Lung (tissue), 12 donors: ENCODE results near the gene KCTD18. TPM values are rescaled to one million over a fixed set of nuclear protein-coding genes. Genes with fewer than 3 reads are reported as not detected.

Experiments used
- ATAC-seq: fragments of 200-7000 bp; cut with Tn5 transposase; one replicate; pipeline ENCODE4 v1.9.1; 2020; ENCODE audit warnings: moderate number of reproducible peaks; ENCODE audit not compliant: insufficient read depth, low FRiP score
- DNase-seq, 3 donors: peaks; one replicate each; pipeline ENCODE4 v3.0.0-alpha.2; 2013 to 2017
- H3K27ac ChIP-seq, 2 donors: one replicate each; pipeline ENCODE4 v1.5.1; 2013; ENCODE audit warnings: mild to moderate bottlenecking in 2 of 2, moderate library complexity in 2 of 2, control low read depth in 1 of 2, inconsistent platforms in 1 of 2, low read depth in 1 of 2, low read length in 1 of 2
- H3K27me3 ChIP-seq, 3 donors: one replicate each; pipeline ENCODE4 v1.5.1; 2013; ENCODE audit warnings: low read length in 2 of 3; ENCODE audit not compliant: control insufficient read depth in 3 of 3, insufficient read depth in 3 of 3
- H3K36me3 ChIP-seq, 4 donors: one replicate each; pipeline ENCODE4 v1.5.1; 2013; ENCODE audit warnings: low read length in 4 of 4, mild to moderate bottlenecking in 1 of 4, moderate library complexity in 1 of 4; ENCODE audit not compliant: control insufficient read depth in 4 of 4, insufficient read depth in 4 of 4
- H3K4me1 ChIP-seq, 5 donors: one replicate each; pipeline ENCODE4 v1.5.1; 2013; ENCODE audit warnings: low read length in 5 of 5, mild to moderate bottlenecking in 2 of 5, moderate library complexity in 1 of 5; ENCODE audit not compliant: control insufficient read depth in 5 of 5, insufficient read depth in 5 of 5
- H3K4me3 ChIP-seq: one replicate; pipeline ENCODE4 v1.5.1; 2013; ENCODE audit warnings: mild to moderate bottlenecking, control low read depth, moderate library complexity
- H3K9ac ChIP-seq, 2 donors: one replicate each; pipeline ENCODE4 v1.5.1; 2013; ENCODE audit warnings: low read length in 2 of 2, control low read depth in 1 of 2; ENCODE audit not compliant: insufficient read depth in 1 of 2
- H3K9me3 ChIP-seq, 4 donors: one replicate each; pipeline ENCODE4 v1.5.1; 2013; ENCODE audit warnings: low read length in 3 of 4, mild to moderate bottlenecking in 1 of 4, moderate library complexity in 1 of 4; ENCODE audit not compliant: control insufficient read depth in 4 of 4, insufficient read depth in 3 of 4
- CTCF ChIP-seq: IDR thresholded peaks from 2 replicates; pipeline ENCODE4 v1.5.1; 2012; ENCODE audit warnings: mild to moderate bottlenecking; ENCODE audit errors: control extremely low read depth, extremely low read depth
- WGBS, 2 donors: extraction: QIAGEN DNeasy Blood & Tissue Kit; methylation state at CpG; one replicate each; pipeline ENCODE4 v1.1.7; 2013; 5-methylcytosine and 5-hydroxymethylcytosine counted together
- polyA plus RNA-seq, 2 donors: library from polyadenylated mRNA; stranded (reverse); fragments of 200-250 nt; gene quantifications; one replicate each; pipeline ENCODE4 v1.2.1, GENCODE V29; 2013
- total RNA-seq, 2 donors: library from RNA; depleted of rRNA in 1 of 2; stranded (reverse); fragments of >200 nt in 1 of 2; gene quantifications; one replicate each; pipeline ENCODE4 v1.2.1, GENCODE V29; 2014 to 2021
- donor health status: control.
- donor health status: control.
- donor health status: Bipolar disorder and iron deficiency.
- donor health status: healthy.
- donor health status: DM: yes; HTN: yes; CAD: no.

KCTD18 gene
- total and polyA plus RNA-seq, 4 donors, result 6.8 to 21.6 (median 12.2) TPM

GRCh38 chr2:200515155-200515554, 5.3 kb upstream of the KCTD18 start:
- DNase-seq (no peak), ATAC-seq (no peak)
- no peak for TF ChIP-seq CTCF
- no peak overlapping the region for H3K27ac ChIP-seq
- H3K4me1 ChIP-seq, result peaks cover 0 to 6% (median 0%) of the 10 kb centered on the region in 5 donors
- WGBS, 2 donors, result 27 to 62% methylated on average over 1 of the region's 1 CpG
- H3K9me3 ChIP-seq, result no peaks in the 10 kb centered on the region
- H3K9ac ChIP-seq, result no peak overlapping the region
- H3K27me3 ChIP-seq, result peaks cover 3 to 7% (median 6%) of the 10 kb centered on the region in 3 donors
- no peak overlapping the region for H3K4me3 ChIP-seq
- H3K36me3 ChIP-seq, result no peaks in the 10 kb centered on the region

GRCh38 chr2:200509235-200509611, 645 bp downstream of the KCTD18 start:
- peak in 2 of 3 donors; percentile 22 for DNase-seq
- WGBS, 2 donors, result 22 to 32% methylated on average over 8 of the region's 8 CpGs

GRCh38 chr2:200507179-200507578, 2.7 kb downstream of the KCTD18 start:
- ATAC-seq (no peak), DNase-seq (no peak)
- no peak for TF ChIP-seq CTCF
- H3K4me1 ChIP-seq, result peaks cover 0 to 16% (median 4%) of the 10 kb centered on the region in 5 donors
- H3K9ac ChIP-seq, result no peak overlapping the region
- H3K9me3 ChIP-seq, result no peaks in the 10 kb centered on the region
- no peak overlapping the region for H3K4me3 ChIP-seq
- peaks cover 5 to 13% (median 9%) of the 10 kb centered on the region in 4 donors for H3K36me3 ChIP-seq
- WGBS, 2 donors, result 77 to 87% methylated on average over 2 of the region's 2 CpGs
- peaks cover 0 to 3% (median 2%) of the 10 kb centered on the region in 3 donors for H3K27me3 ChIP-seq
- H3K27ac ChIP-seq, result no peak overlapping the region

More at GRCh38 chr2:200509235-200509611, 645 bp downstream of the KCTD18 start:
- Histone ChIP-seq H3K9me3 (no peaks in the 10 kb centered on the region), H3K27ac (peak overlapping the region; percentile 87 to 89), H3K4me3 (peak overlapping the region; percentile 72), H3K27me3 (peaks cover 3 to 7% (median 6%) of the 10 kb centered on the region in 3 donors), H3K36me3 (peaks cover 2 to 7% (median 3%) of the 10 kb centered on the region in 4 donors), H3K4me1 (peaks cover 0 to 16% (median 4%) of the 10 kb centered on the region in 5 donors), H3K9ac (peak overlapping the region; percentile 66 to 83)
- ATAC-seq, result no peak
- no peak for TF ChIP-seq CTCF

GRCh38 chr2:200506679-200507078, 3.2 kb downstream of the KCTD18 start:
- WGBS, 2 donors, result 84 to 90% methylated on average over 9 of the region's 9 CpGs

More at GRCh38 chr2:200506679-200507078, 3.2 kb downstream of the KCTD18 start:
- Histone ChIP-seq H3K27ac (no peak overlapping the region), H3K27me3 (no peaks in the 10 kb centered on the region), H3K4me1 (peaks cover 0 to 16% (median 4%) of the 10 kb centered on the region in 5 donors), H3K9me3 (no peaks in the 10 kb centered on the region), H3K4me3 (no peak overlapping the region), H3K36me3 (peaks cover 5 to 13% (median 9%) of the 10 kb centered on the region in 4 donors), H3K9ac (no peak overlapping the region)
- TF ChIP-seq CTCF, result no peak
- ATAC-seq (no peak), DNase-seq (no peak)
